ENCODE results near the gene HOXC4.

DNA sequence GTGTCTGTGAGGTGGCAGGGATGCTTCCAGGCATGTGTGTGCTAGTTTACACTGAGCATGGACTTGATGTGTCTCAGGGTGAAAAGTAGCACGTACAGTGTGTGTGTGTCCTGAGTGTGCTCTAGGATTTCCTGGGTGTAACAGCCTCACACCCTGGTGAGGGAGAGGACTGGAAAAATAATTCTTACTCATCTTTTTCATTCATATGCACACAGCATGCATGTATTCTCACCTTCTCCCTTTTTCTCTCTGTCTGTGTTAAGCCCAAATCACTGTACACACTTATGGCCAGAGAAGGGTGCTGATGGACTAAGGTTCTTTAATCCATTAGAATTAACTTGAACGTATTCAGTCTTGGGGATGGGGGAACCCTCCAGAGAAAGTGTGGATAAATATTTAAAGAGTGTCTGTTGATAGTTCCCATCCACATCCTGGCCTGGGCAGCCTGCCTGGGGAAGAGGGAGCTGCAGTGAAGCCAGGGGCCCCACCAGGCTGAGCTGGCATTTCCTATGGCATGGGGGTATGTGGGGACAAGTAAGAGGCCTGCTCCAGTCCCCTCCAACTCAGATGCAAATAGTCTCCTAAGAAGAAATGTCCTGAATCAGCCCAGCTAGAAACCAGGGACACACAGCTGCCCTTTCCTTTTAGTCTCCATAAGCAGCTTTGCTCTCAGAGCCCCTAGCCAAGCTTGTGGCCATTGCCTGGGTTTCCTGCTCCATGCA is 45.9 kb upstream of the HOXC4 start:
- no peak for TF ChIP-seq CTCF (IDR thresholded peaks at IDR 0.05; ENCODE audit: low read depth, low read length, missing input control)
- no peak for TF ChIP-seq JUND (IDR thresholded peaks at IDR 0.05)
- TF ChIP-seq, protein P1, sequence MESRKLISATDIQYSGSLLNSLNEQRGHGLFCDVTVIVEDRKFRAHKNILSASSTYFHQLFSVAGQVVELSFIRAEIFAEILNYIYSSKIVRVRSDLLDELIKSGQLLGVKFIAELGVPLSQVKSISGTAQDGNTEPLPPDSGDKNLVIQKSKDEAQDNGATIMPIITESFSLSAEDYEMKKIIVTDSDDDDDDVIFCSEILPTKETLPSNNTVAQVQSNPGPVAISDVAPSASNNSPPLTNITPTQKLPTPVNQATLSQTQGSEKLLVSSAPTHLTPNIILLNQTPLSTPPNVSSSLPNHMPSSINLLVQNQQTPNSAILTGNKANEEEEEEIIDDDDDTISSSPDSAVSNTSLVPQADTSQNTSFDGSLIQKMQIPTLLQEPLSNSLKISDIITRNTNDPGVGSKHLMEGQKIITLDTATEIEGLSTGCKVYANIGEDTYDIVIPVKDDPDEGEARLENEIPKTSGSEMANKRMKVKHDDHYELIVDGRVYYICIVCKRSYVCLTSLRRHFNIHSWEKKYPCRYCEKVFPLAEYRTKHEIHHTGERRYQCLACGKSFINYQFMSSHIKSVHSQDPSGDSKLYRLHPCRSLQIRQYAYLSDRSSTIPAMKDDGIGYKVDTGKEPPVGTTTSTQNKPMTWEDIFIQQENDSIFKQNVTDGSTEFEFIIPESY (IDR thresholded peaks at IDR 0.05): no peak
- TF ChIP-seq TAF1 (conservative IDR thresholded peaks at IDR 0.05): no peak
- no peak for TF ChIP-seq RAD21 (IDR thresholded peaks at IDR 0.05)
- TF ChIP-seq FOXA2 (IDR thresholded peaks at IDR 0.05): no peak
- TF ChIP-seq, protein P2, sequence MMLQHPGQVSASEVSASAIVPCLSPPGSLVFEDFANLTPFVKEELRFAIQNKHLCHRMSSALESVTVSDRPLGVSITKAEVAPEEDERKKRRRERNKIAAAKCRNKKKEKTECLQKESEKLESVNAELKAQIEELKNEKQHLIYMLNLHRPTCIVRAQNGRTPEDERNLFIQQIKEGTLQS (IDR thresholded peaks at IDR 0.05): no peak
- no peak for TF ChIP-seq GABPA (IDR thresholded peaks at IDR 0.05 in 1 of 2, conservative IDR thresholded peaks at IDR 0.05 in 1 of 2)
